ENCODE measurements around the gene ARMC2.

DNA sequence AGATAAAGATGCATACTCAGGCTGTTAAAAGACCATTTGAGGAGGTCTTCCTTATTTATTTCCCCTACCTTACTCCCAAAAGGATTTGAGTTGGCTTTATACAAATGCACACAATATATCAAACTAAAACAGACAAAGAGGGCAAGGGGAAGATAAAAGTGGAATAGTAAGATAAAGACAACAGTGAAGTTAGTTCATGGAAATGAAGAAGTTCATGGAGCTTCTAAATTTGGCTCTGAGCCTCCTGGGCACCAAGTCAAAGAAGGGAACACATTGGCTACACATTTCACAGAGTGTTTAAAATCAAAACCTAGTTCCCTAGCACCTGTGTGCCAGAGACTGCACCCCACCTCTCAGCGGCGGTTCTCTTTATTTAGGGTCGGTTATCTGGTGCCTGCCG, 25.8 kb upstream of the ARMC2 start:
- TF ChIP-seq, protein P1, sequence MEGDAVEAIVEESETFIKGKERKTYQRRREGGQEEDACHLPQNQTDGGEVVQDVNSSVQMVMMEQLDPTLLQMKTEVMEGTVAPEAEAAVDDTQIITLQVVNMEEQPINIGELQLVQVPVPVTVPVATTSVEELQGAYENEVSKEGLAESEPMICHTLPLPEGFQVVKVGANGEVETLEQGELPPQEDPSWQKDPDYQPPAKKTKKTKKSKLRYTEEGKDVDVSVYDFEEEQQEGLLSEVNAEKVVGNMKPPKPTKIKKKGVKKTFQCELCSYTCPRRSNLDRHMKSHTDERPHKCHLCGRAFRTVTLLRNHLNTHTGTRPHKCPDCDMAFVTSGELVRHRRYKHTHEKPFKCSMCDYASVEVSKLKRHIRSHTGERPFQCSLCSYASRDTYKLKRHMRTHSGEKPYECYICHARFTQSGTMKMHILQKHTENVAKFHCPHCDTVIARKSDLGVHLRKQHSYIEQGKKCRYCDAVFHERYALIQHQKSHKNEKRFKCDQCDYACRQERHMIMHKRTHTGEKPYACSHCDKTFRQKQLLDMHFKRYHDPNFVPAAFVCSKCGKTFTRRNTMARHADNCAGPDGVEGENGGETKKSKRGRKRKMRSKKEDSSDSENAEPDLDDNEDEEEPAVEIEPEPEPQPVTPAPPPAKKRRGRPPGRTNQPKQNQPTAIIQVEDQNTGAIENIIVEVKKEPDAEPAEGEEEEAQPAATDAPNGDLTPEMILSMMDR (conservative IDR thresholded peaks at IDR 0.05; ENCODE audit: low read depth, low read length), result no peak
- no peak for TF ChIP-seq EZH2 (IDR thresholded peaks at IDR 0.05; ENCODE audit: borderline replicate concordance, low read depth, low read length, poor library complexity, severe bottlenecking)
